ENCODE results near the gene RCC2. TPM values are rescaled to one million over a fixed set of nuclear protein-coding genes. Genes with fewer than 3 reads are reported as not detected.
"Not testable (repeated sequence)": the region's sequence is repeated elsewhere in the genome, so short reads cannot be mapped to it uniquely, and the experiment has no call there.

Gene RCC2
- total RNA-seq, 1 experiment from 2014 or later = 107 TPM

GRCh38 chr1:17471393-17471792 is 31.9 kb upstream of the RCC2 start:
- no TSS peak for BruUV-seq (replicated peaks)
- CTCF ChIA-PET = no interaction called here
- no peaks in the 10 kb centered on the region for H3K9me3 Mint-ChIP-seq (ENCODE audit: low read depth, unreplicated experiment)
- DNase-seq = no peak
- intact Hi-C loops (cut with micrococcal nuclease; ENCODE audit: unreplicated experiment) = no loop called here
- TF ChIP-seq CTCF (IDR thresholded peaks at IDR 0.05; ENCODE audit: unreplicated experiment) = no peak
- H3K27me3 Mint-ChIP-seq (ENCODE audit: unreplicated experiment) = no peaks in the 10 kb centered on the region
- no peak overlapping the region for H3K27ac Mint-ChIP-seq (ENCODE audit: unreplicated experiment)
- no peak overlapping the region for H3K4me3 Mint-ChIP-seq (ENCODE audit: low read depth, unreplicated experiment)
- H3K4me1 Mint-ChIP-seq (ENCODE audit: low read depth, unreplicated experiment) = no peaks in the 10 kb centered on the region
- no peaks in the 10 kb centered on the region for H3K36me3 Mint-ChIP-seq (ENCODE audit: insufficient read depth, unreplicated experiment)

GRCh38 chr1:17470021-17470799 is 30.7 kb upstream of the RCC2 start:
- Mint-ChIP-seq H3K27ac (ENCODE audit: unreplicated experiment) (no peak overlapping the region), H3K27me3 (ENCODE audit: unreplicated experiment) (no peaks in the 10 kb centered on the region), H3K4me3 (ENCODE audit: low read depth, unreplicated experiment) (no peak overlapping the region), H3K9me3 (ENCODE audit: low read depth, unreplicated experiment) (no peaks in the 10 kb centered on the region), H3K4me1 (ENCODE audit: low read depth, unreplicated experiment) (no peaks in the 10 kb centered on the region), H3K36me3 (ENCODE audit: insufficient read depth, unreplicated experiment) (no peaks in the 10 kb centered on the region)
- no peak for TF ChIP-seq CTCF (IDR thresholded peaks at IDR 0.05; ENCODE audit: unreplicated experiment)
- no peak for DNase-seq
- BruUV-seq (replicated peaks) = no TSS peak
- intact Hi-C loops (cut with micrococcal nuclease; ENCODE audit: unreplicated experiment) = no loop called here
- CTCF ChIA-PET = no interaction called here

GRCh38 chr1:17468357-17469265 is 29.1 kb upstream of the RCC2 start:
- H3K27me3 Mint-ChIP-seq (ENCODE audit: unreplicated experiment); H3K27ac Mint-ChIP-seq (ENCODE audit: unreplicated experiment); DNase-seq; H3K4me1 Mint-ChIP-seq (ENCODE audit: low read depth, unreplicated experiment); BruUV-seq (replicated peaks); intact Hi-C loops (cut with micrococcal nuclease; ENCODE audit: unreplicated experiment); H3K36me3 Mint-ChIP-seq (ENCODE audit: insufficient read depth, unreplicated experiment); H3K9me3 Mint-ChIP-seq (ENCODE audit: low read depth, unreplicated experiment); H3K4me3 Mint-ChIP-seq (ENCODE audit: low read depth, unreplicated experiment): not testable (repeated sequence)
- CTCF ChIA-PET = interaction anchor here (0.7 kb wide), 1 partner anchor 9 kb away, joined by 3 read pairs; no protein-coding TSS in a partner anchor

GRCh38 chr1:17466359-17466758 is 26.9 kb upstream of the RCC2 start:
- no peaks in the 10 kb centered on the region for H3K36me3 Mint-ChIP-seq (ENCODE audit: insufficient read depth, unreplicated experiment)

More at GRCh38 chr1:17466359-17466758, 26.9 kb upstream of the RCC2 start:
- TF ChIP-seq CTCF (IDR thresholded peaks at IDR 0.05; ENCODE audit: unreplicated experiment) = no peak
- no peaks in the 10 kb centered on the region for H3K4me1 Mint-ChIP-seq (ENCODE audit: low read depth, unreplicated experiment)
- intact Hi-C loops (cut with micrococcal nuclease; ENCODE audit: unreplicated experiment) = no loop called here
- no peak overlapping the region for H3K27ac Mint-ChIP-seq (ENCODE audit: unreplicated experiment)
- H3K4me3 Mint-ChIP-seq (ENCODE audit: low read depth, unreplicated experiment) = no peak overlapping the region
- H3K27me3 Mint-ChIP-seq (ENCODE audit: unreplicated experiment) = no peaks in the 10 kb centered on the region
- CTCF ChIA-PET = interaction anchor here (0.7 kb wide), 1 partner anchor 46 kb away, joined by 3 read pairs; no protein-coding TSS in a partner anchor
- no TSS peak for BruUV-seq (replicated peaks)
- H3K9me3 Mint-ChIP-seq (ENCODE audit: low read depth, unreplicated experiment) = no peaks in the 10 kb centered on the region
- no peak for DNase-seq

Data from Calu3 (cell line).